ENCODE data around the gene SHISAL1. TPM values are rescaled to one million over a fixed set of nuclear protein-coding genes. Genes with fewer than 3 reads are reported as not detected.

Gene SHISAL1
- total and polyA plus RNA-seq, 2 donors (not counting 3 experiments of a cell fraction or from before 2014, with no cell fraction given), result 0.01 to 0.07 TPM

DNA sequence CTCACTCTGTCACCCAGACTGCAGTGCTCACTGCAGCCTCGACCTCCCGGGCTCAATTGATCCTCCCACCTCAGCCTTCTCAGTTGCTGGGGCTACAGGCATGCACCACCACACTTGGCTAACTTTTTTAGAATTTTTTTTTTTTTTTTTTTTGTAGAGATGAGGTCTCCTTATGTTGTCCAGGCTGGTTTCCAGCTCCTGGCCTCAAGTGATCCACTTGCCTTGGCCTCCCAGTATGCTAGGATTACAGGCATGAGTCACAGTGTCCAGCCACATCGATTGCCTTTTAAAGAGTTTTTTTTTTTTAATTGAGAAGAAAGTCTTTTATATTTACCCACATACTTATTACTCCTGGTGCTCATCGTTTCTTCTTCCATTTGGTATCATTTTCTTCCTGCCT is 102.0 kb downstream of the SHISAL1 start:
- no peak overlapping the region for H3K4me3 ChIP-seq (replicated peaks in 1 of 3; ENCODE audit: insufficient read depth in 1 of 3, low read depth in 1 of 3, low read length in 3 of 3)
- dilution Hi-C loops (cut with MboI; ENCODE audit: extremely low pct_ligation_motif_present, low sequenced_read_pairs) (no loop called here), intact Hi-C loops (cut with micrococcal nuclease) (no loop called here)
- DNase-seq (ENCODE audit: low read depth, low spot score), result no peak
- no peaks in the 10 kb centered on the region for H3K36me3 ChIP-seq (ENCODE audit: control insufficient read depth in 2 of 2, extremely low read depth in 1 of 2, insufficient read depth in 2 of 2, low read length in 2 of 2)
- H3K4me1 ChIP-seq (ENCODE audit: control insufficient read depth, extremely low read depth, insufficient read depth, low read length), result no peaks in the 10 kb centered on the region
- H3K9me1 ChIP-seq (replicated peaks; ENCODE audit: control insufficient read depth, extremely low read depth, insufficient read depth, low read length), result no peaks in the 10 kb centered on the region
- no peaks in the 10 kb centered on the region for H3K27me3 ChIP-seq (ENCODE audit: control insufficient read depth in 2 of 2, insufficient read depth in 2 of 2, low read length in 2 of 2)
- H3K9me3 ChIP-seq (replicated peaks; ENCODE audit: control insufficient read depth, insufficient read depth, low read length), result no peaks in the 10 kb centered on the region
- no peaks in the 10 kb centered on the region for H3K79me2 ChIP-seq (ENCODE audit: control insufficient read depth, insufficient read depth, low read length)
- no TSS peak for BruUV-seq (replicated peaks)
- H3K27ac ChIP-seq (ENCODE audit: insufficient read depth, low read depth, low read length), result no peak overlapping the region
- TF ChIP-seq POLR2AphosphoS5 (IDR thresholded peaks at IDR 0.05; ENCODE audit: insufficient read depth, low read depth, low read length) (no peak), MYC (IDR thresholded peaks at IDR 0.05; ENCODE audit: low read depth, low read length) (no peak), EZH2 (IDR thresholded peaks at IDR 0.05; ENCODE audit: borderline replicate concordance, low read depth, low read length, severe bottlenecking) (no peak), FOS (IDR thresholded peaks at IDR 0.05; ENCODE audit: borderline replicate concordance, insufficient read depth, low read length) (no peak), POLR2A (IDR thresholded peaks at IDR 0.05; ENCODE audit: low read depth, low read length) (no peak), JUN (IDR thresholded peaks at IDR 0.05; ENCODE audit: borderline replicate concordance, insufficient read depth, insufficient read length, low read depth) (no peak), GATA2 (IDR thresholded peaks at IDR 0.05; ENCODE audit: insufficient read depth, insufficient read length, low read depth, low read length) (no peak)
- TF ChIP-seq, protein P1, sequence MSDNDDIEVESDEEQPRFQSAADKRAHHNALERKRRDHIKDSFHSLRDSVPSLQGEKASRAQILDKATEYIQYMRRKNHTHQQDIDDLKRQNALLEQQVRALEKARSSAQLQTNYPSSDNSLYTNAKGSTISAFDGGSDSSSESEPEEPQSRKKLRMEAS (IDR thresholded peaks at IDR 0.05; ENCODE audit: insufficient read depth, insufficient read length), result no peak
- TF ChIP-seq, protein P2, sequence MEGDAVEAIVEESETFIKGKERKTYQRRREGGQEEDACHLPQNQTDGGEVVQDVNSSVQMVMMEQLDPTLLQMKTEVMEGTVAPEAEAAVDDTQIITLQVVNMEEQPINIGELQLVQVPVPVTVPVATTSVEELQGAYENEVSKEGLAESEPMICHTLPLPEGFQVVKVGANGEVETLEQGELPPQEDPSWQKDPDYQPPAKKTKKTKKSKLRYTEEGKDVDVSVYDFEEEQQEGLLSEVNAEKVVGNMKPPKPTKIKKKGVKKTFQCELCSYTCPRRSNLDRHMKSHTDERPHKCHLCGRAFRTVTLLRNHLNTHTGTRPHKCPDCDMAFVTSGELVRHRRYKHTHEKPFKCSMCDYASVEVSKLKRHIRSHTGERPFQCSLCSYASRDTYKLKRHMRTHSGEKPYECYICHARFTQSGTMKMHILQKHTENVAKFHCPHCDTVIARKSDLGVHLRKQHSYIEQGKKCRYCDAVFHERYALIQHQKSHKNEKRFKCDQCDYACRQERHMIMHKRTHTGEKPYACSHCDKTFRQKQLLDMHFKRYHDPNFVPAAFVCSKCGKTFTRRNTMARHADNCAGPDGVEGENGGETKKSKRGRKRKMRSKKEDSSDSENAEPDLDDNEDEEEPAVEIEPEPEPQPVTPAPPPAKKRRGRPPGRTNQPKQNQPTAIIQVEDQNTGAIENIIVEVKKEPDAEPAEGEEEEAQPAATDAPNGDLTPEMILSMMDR (IDR thresholded peaks at IDR 0.05; ENCODE audit: extremely low read depth in 1 of 2, insufficient read depth in 1 of 2, low read depth in 1 of 2, low read length in 2 of 2), result no peak
- no peak for FAIRE-seq
- no peak overlapping the region for H3K9ac ChIP-seq (replicated peaks; ENCODE audit: extremely low read depth, insufficient read depth, low read length)
- ChIA-PET POLR2A (no interaction called here), CTCF (no interaction called here)
- H2AFZ ChIP-seq (ENCODE audit: low read depth, low read length), result no peak overlapping the region
- H3K4me2 ChIP-seq (ENCODE audit: insufficient read depth, low read length), result no peak overlapping the region
- H4K20me1 ChIP-seq (replicated peaks; ENCODE audit: control insufficient read depth, extremely low read depth, insufficient read depth, low read length), result no peaks in the 10 kb centered on the region
